ENCODE measurements around the gene ZNHIT6.
A peak's percentile ranks its signal among the peaks of the same experiment; 100 is the strongest.
"Not testable (repeated sequence)": the region's sequence is repeated elsewhere in the genome, so short reads cannot be mapped to it uniquely, and the experiment has no call there.

The ZNHIT6 gene

DNA sequence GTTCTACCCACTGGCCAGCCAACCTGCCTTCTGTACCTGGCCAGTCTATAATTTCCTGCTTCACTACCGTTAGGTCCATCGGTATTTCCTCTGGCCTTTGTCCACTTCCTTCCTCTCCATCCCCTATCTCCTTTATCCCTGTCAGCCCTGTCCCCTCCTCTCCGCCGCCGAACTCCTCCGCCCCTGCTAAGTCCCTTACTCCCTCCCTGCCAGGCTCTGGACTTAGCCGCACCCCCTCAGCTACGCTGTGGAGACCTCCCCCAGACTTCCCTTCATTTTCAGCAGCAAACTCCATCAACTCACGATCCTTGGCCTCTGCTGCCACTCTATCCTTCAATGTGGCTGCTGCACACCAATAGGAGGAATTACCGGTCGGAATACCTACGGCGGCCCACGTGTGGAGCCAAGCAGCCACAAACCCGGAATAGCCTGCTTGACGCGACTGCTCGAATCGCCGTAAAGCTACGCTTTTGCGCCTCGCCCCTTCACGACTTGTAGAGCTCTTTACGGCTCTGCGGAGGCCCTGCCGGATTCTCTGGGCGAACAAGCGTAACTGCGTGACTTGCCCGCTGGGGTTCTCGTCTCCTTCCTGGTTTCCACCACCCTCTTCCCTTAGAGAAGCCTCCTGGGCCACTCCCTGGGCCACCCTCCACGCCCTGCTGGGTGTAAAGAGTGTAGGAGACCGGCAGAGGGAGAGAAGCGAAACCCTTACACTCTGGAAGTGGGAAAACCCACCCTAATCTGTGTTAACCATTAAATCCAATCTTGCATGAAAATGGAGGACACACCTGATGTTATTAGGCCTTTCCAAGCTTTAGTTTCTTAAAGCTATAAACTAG is at the start of gene ZNHIT6:
ZNHIT6 (minus strand) TSS at position 444 of the 839 bp plus-strand sequence; CDS start at position 295, 149 bp downstream.
- DNase-seq = peak; percentile 91

GRCh38 chr1:85756864-85757263 is 48.6 kb upstream of the ZNHIT6 start:
- DNase-seq = no peak

GRCh38 chr1:85748120-85748519 is 39.9 kb upstream of the ZNHIT6 start:
- DNase-seq = no peak

GRCh38 chr1:85746777-85747176 is 38.5 kb upstream of the ZNHIT6 start:
- no peak for DNase-seq

GRCh38 chr1:85743814-85744213 is 35.6 kb upstream of the ZNHIT6 start:
- DNase-seq = no peak

DNA sequence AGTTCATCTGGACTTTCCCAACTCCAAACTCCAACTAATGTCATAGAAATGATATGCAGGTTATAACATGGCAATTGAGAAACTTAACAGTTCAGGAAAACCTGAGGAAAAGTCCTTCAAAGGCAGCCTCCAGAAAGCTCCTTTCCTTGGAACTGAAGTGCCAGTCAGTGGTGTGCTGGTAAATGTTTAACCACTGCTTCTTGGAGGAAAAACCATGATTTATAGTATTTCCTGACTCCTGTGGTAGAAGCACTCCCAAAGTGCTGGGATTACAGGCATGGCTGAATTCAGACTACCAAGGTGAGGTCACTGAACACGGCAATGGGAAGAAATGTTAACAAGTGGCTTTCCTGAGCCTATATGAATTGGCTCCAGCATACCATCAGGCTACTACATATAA is 26.7 kb upstream of the ZNHIT6 start:
- DNase-seq = no peak

DNA sequence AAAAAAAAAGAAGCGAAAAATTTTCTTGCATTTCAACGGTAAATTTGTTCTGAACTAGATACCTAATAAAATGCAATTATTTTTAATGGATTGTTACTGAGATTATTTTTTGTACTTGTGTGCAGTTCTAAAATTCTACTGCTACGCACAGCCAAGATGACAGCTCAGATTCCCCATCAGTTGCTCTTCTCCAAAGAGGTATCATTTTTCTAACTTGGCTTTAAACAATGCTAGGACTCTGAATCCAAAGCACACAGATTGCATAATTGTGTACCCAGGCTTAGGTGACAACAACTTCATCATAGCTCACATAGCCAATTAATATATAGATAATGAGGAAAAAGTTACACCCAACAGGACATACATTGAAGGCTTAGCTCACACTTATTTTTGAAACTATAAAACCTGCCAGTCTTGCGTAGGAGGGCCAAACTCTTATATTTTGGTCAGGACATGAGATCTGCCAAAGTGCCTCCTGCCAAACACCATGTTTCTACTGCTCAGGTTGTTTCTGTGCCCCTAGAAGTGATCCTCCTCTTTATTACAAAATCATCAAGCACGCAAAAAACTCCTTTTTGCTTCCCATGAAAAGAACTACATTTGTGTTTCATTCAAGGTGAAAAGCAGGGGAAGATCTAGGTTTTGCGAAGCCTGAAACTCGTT is 10.6 kb upstream of the ZNHIT6 start:
- DNase-seq = no peak

GRCh38 chr1:85714418-85715114 is 6.3 kb upstream of the ZNHIT6 start:
- DNase-seq = not testable (repeated sequence)

GRCh38 chr1:85708829-85709227 is 595 bp upstream of the ZNHIT6 start:
- DNase-seq = no peak

DNA sequence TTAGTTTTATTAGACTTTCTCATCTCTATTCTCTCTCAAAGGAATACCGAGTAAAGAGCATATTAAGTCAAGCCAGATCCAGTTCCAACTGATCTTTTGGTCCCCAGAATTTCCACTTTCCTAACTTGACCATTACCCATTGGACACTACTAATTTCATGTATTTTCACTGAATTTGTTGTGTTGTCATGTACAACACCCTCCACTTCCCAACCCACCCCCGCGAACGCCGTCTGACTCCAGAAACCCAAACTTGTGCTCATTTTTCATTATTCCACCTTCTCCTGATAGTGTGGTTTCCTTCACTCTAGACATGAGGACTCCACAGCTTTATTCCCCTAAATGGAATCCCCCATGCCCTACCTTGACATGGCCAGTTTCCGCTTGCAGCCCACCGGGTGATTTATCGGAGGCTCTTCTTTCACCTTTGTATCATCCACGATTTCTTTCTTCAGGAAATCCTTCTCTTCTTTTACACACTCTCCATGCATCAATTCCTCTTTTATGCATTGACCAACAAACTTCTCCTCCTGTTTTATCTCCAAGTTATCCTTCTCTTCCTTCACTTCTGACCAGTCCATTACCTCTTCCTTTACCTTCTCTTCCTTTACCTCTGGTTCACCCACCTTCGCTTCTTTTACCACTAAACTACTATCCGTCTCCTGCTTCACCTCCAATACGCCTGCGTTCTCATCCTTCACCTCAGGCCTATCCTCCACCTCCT is 805 bp downstream of the ZNHIT6 start:
- no peak for DNase-seq

GRCh38 chr1:85705940-85706339 is 2.3 kb downstream of the ZNHIT6 start:
- DNase-seq = no peak

GRCh38 chr1:85700422-85700821 is 7.8 kb downstream of the ZNHIT6 start:
- DNase-seq = no peak

- DNase-seq = no peak
Measured at GRCh38 chr1:85697895-85698294, 10.3 kb downstream of the ZNHIT6 start.

- no peak for DNase-seq
Measured at GRCh38 chr1:85692730-85693314, 15.4 kb downstream of the ZNHIT6 start.

GRCh38 chr1:85689775-85690404 is 18.3 kb downstream of the ZNHIT6 start:
- DNase-seq = no peak

- no peak for DNase-seq
Measured at GRCh38 chr1:85683292-85684025, 24.8 kb downstream of the ZNHIT6 start.

- no peak for DNase-seq
Measured at GRCh38 chr1:85681087-85681486, 27.1 kb downstream of the ZNHIT6 start.

DNA sequence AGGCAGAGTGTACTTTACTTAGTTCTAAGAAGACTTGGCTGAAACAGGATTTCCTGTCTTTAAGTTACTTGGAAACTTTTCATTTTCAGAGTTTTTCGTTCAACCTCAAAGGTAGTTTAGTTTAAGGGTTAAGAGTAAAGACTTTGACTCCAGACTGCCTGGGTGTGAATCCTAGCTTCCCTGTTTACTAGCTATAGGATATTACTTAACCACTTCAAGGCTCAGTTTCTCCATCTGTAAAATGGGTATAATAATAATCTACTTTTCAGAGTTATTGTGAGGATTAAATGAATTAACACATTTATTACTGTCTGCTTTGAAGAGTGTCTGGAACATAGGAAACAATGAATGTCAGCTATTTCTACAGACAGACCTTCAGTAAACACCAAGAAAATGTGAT is 30.0 kb downstream of the ZNHIT6 start:
- DNase-seq = no peak

- DNase-seq = no peak
Measured at GRCh38 chr1:85677656-85678055, 30.6 kb downstream of the ZNHIT6 start.

DNA sequence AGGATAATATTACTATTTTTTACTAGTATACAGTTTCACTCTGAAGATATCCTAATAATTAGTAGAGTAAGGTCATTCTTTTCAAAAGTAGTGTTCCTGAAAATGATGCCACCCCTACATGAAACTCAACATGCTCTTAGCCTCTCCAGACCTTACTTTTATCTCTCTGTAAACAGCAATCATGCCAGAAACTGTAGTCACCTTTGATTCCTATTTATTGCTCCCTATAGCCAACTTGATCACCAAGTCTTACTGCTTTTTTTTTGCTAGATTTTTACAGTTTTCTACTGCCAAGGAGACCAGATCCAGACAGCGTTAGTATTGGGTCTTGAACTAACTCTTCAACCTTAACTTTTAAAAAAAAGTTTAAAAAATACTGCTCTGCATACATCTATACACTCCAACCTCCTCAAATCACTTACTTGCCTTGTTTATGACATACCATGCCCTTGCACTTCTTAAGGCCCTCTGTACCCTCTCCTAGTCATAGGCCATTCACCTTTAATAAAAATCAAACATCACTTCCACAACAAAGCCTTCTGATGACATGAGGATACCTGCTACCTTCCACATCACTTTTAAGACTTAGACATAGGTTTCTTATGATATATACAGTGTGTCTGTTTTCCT is 36.1 kb downstream of the ZNHIT6 start:
- no peak for DNase-seq

DNA sequence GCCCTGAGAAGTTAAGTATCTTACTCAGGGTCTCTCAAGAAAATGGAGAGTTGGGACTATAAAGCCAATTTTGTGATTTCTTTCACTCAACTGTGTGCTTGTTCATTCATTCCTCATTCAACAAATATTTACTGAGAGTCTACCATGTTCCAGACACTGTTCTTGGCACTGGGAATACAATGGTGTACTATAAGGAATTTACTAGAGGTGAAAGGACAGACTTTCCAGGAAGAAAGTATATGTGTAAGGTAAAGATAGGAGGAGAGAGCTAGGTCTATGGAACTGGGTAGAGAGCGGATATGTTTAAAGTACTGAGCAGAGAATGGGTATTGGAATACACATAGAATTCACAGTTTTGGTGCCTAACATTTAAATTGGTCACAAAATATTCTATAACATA is 42.3 kb downstream of the ZNHIT6 start:
- DNase-seq = no peak

Measured in activated CD4-positive, alpha-beta T cell treated with anti-CD3 and anti-CD28 coated beads for 48 hours (primary cell).